ENCODE results near the gene GTF2H4.

Gene GTF2H4

GRCh38 chr6:30962716-30963115, 54.7 kb downstream of the GTF2H4 start:
- Histone ChIP-seq H3K4me2 (ENCODE audit: low read length) (no peak overlapping the region), H3K4me1 (peaks cover 10% of the 10 kb centered on the region), H3K9ac (no peak overlapping the region), H3K27ac (no peak overlapping the region), H2AFZ (peak overlapping the region; percentile 64), H3K36me3 (ENCODE audit: control insufficient read depth, insufficient read depth, low read length) (no peaks in the 10 kb centered on the region), H3K9me3 (ENCODE audit: control insufficient read depth, low read length) (no peaks in the 10 kb centered on the region), H3K79me2 (no peaks in the 10 kb centered on the region), H3K27me3 (ENCODE audit: control insufficient read depth, insufficient read depth, low read length) (no peaks in the 10 kb centered on the region), H3K4me3 (ENCODE audit: low read depth, low read length) (no peak overlapping the region)
- no peak for TF ChIP-seq CTCF (IDR thresholded peaks at IDR 0.05)

GRCh38 chr6:30963641-30964040, 55.6 kb downstream of the GTF2H4 start:
- Histone ChIP-seq H3K4me1 (peaks cover 10% of the 10 kb centered on the region), H3K27me3 (ENCODE audit: control insufficient read depth, insufficient read depth, low read length) (no peaks in the 10 kb centered on the region), H3K9ac (no peak overlapping the region), H3K27ac (peak overlapping the region; percentile 48), H3K4me2 (ENCODE audit: low read length) (no peak overlapping the region), H3K4me3 (ENCODE audit: low read depth, low read length) (no peak overlapping the region), H3K79me2 (no peaks in the 10 kb centered on the region), H3K36me3 (ENCODE audit: control insufficient read depth, insufficient read depth, low read length) (no peaks in the 10 kb centered on the region), H2AFZ (peak overlapping the region; percentile 84), H3K9me3 (ENCODE audit: control insufficient read depth, low read length) (no peaks in the 10 kb centered on the region)
- no peak for TF ChIP-seq CTCF (IDR thresholded peaks at IDR 0.05)
